ENCODE results near the gene GPER1.
"Not testable (repeated sequence)": the region's sequence is repeated elsewhere in the genome, so short reads cannot be mapped to it uniquely, and the experiment has no call there.

The GPER1 gene

GRCh38 chr7:1087952-1088920, at the start of gene GPER1:
TSS of gene GPER1 (plus strand) at chr7:1088113. CDS start at chr7:1091729, 3,616 bp downstream.
- peak; percentile 78 for DNase-seq

- DNase-seq = not testable (repeated sequence)
These were observed 47.7 kb upstream of the GPER1 start for GRCh38 chr7:1040233-1040632.

- no peak for DNase-seq
These were observed 47.1 kb upstream of the GPER1 start for GRCh38 chr7:1040790-1041189.

- DNase-seq = no peak
These were observed 46.1 kb upstream of the GPER1 start for GRCh38 chr7:1041551-1042491.

- DNase-seq = no peak
These were observed 45.5 kb upstream of the GPER1 start for GRCh38 chr7:1042492-1042833.

- DNase-seq = no peak
These were observed 44.2 kb upstream of the GPER1 start for GRCh38 chr7:1043552-1044188.

- DNase-seq = peak; percentile 100
These were observed 43.5 kb upstream of the GPER1 start, which contains the start of gene GPR146 for GRCh38 chr7:1044189-1045068. TSS of gene GPR146 (plus strand) at chr7:1044546. CDS start at chr7:1057516, 12,970 bp downstream.

- no peak for DNase-seq
These were observed 42.5 kb upstream of the GPER1 start for GRCh38 chr7:1045069-1046063.

- no peak for DNase-seq
These were observed 40.9 kb upstream of the GPER1 start for GRCh38 chr7:1046722-1047679.

- DNase-seq = no peak
These were observed 38.7 kb upstream of the GPER1 start for GRCh38 chr7:1049006-1049741.

- no peak for DNase-seq
These were observed 38.1 kb upstream of the GPER1 start for GRCh38 chr7:1049801-1050200.

GRCh38 chr7:1050254-1050906, 37.5 kb upstream of the GPER1 start:
- no peak for DNase-seq

GRCh38 chr7:1050956-1051690, 36.8 kb upstream of the GPER1 start:
- no peak for DNase-seq

GRCh38 chr7:1052031-1052818, 35.7 kb upstream of the GPER1 start:
- no peak for DNase-seq

GRCh38 chr7:1053002-1053411, 34.9 kb upstream of the GPER1 start:
- no peak for DNase-seq

GRCh38 chr7:1053816-1054370, 34.0 kb upstream of the GPER1 start:
- DNase-seq = no peak

All from NCI-H226 (cell line).